SK-N-SH treated with all-trans-retinoic acid at 6 μM for 48 hours (cell line): ENCODE measurements around the gene MYOD1.

Experiments used
- BACH2 ChIP-seq: fragments of 250-450 bp; sonication (Bioruptor Pico); IDR thresholded peaks from 2 replicates; pipeline ENCODE4 v1.9.0; 2021; ENCODE audit warnings: mild to moderate bottlenecking, borderline replicate concordance
- CSDC2 ChIP-seq: fragments of 250-450 bp; sonication (Bioruptor Pico); IDR thresholded peaks from 2 replicates; pipeline ENCODE4 v1.5.0; 2020; ENCODE audit warnings: mild to moderate bottlenecking, moderate library complexity
- ESRRG ChIP-seq: fragments of 250-450 bp; sonication (Bioruptor Pico); IDR thresholded peaks from 2 replicates; pipeline ENCODE4 v1.6.1; 2021; ENCODE audit warnings: mild to moderate bottlenecking
- ISL1 ChIP-seq: fragments of 250-450 bp; sonication (Bioruptor Pico); IDR thresholded peaks from 2 replicates; pipeline ENCODE4 v2.1.2; 2022; ENCODE audit warnings: mild to moderate bottlenecking, moderate library complexity
- PPARA ChIP-seq: fragments of 250-450 bp; sonication (Bioruptor Pico); IDR thresholded peaks from 2 replicates; pipeline ENCODE4 v1.5.0; 2020; ENCODE audit warnings: mild to moderate bottlenecking, borderline replicate concordance
- TCF4 ChIP-seq: fragments of 250-450 bp; sonication (Bioruptor Pico); IDR thresholded peaks from 2 replicates; pipeline ENCODE4 v1.8.0; 2021; ENCODE audit warnings: mild to moderate bottlenecking, moderate library complexity, borderline replicate concordance
- TOX ChIP-seq: fragments of 250-450 bp; sonication (Bioruptor Pico); IDR thresholded peaks from 2 replicates; pipeline ENCODE4 v1.8.0; 2021; ENCODE audit warnings: mild to moderate bottlenecking, moderate library complexity, borderline replicate concordance
- ZFP3 ChIP-seq: fragments of 250-450 bp; sonication (Bioruptor Pico); IDR thresholded peaks from 2 replicates; pipeline ENCODE4 v1.5.0; 2020; ENCODE audit warnings: mild to moderate bottlenecking, moderate library complexity
- ZFP30 ChIP-seq: fragments of 450-650 bp; formaldehyde crosslinking; IDR thresholded peaks from 2 replicates; pipeline ENCODE4 v1.5.0; 2022; ENCODE audit warnings: mild to moderate bottlenecking, moderate library complexity
- ZNF565 ChIP-seq: fragments of 450-650 bp; formaldehyde crosslinking; conservative IDR thresholded peaks from 2 replicates; pipeline ENCODE4 v1.5.0; 2020; ENCODE audit warnings: low read depth, mild to moderate bottlenecking, moderate library complexity
- TF ChIP-seq, protein P1 (sequence below): fragments of 250-450 bp; sonication (Bioruptor Pico); IDR thresholded peaks from 2 replicates; pipeline ENCODE4 v1.8.0; 2020; ENCODE audit warnings: mild to moderate bottlenecking, moderate library complexity, borderline replicate concordance
- TF ChIP-seq, protein P2 (sequence below): fragments of 250-450 bp; sonication (Bioruptor Pico); IDR thresholded peaks from 2 replicates; pipeline ENCODE4 v1.8.0; 2021; ENCODE audit warnings: low read depth, mild to moderate bottlenecking, moderate library complexity, borderline replicate concordance
- TF ChIP-seq, protein P3 (sequence below): fragments of 250-450 bp; sonication (Bioruptor Pico); IDR thresholded peaks from 2 replicates; pipeline ENCODE4 v1.5.1; 2020; ENCODE audit warnings: low read depth, mild to moderate bottlenecking, moderate library complexity

DNA sequence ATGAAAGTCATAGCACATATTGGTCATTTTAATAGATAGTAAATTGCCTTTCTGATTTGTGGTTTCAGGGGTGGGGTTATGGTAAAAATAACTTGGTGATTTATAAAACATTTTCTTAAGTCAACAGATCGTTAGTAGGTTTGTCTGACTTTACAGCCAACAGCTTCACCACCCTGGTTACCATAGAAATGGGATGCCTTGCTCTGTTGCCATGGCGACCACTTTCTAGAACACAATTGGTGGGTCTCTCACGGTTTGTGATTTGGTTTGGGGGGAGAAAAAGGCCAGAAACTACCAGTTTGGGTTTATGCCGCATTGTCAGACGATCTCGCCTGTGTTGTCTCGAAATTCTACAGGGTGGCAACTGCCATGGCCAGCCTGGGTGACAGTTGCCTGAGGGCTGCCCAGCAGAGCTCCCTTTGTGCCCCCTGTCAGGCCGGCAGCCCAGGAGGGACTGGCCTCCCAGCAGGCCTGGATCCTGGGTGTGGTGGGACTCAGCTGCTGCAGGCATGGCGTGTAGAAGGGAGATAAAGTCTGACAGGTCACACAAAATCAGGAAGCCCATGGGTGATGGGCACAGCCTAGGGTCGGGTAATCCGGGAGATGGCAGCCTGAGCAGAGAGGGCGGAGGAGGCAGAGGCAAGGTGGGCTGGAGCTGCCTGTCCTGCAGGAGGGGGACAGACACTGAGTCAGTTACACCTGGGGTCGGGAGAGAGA, 46.1 kb downstream of the MYOD1 start:
- TF ChIP-seq TOX (CRISPR knock-in tag), result no peak
- TF ChIP-seq, protein P1, sequence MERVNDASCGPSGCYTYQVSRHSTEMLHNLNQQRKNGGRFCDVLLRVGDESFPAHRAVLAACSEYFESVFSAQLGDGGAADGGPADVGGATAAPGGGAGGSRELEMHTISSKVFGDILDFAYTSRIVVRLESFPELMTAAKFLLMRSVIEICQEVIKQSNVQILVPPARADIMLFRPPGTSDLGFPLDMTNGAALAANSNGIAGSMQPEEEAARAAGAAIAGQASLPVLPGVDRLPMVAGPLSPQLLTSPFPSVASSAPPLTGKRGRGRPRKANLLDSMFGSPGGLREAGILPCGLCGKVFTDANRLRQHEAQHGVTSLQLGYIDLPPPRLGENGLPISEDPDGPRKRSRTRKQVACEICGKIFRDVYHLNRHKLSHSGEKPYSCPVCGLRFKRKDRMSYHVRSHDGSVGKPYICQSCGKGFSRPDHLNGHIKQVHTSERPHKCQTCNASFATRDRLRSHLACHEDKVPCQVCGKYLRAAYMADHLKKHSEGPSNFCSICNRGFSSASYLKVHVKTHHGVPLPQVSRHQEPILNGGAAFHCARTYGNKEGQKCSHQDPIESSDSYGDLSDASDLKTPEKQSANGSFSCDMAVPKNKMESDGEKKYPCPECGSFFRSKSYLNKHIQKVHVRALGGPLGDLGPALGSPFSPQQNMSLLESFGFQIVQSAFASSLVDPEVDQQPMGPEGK (CRISPR knock-in tag), result no peak
- no peak for TF ChIP-seq ESRRG (CRISPR knock-in tag)
- no peak for TF ChIP-seq ZFP30 (CRISPR knock-in tag)
- no peak for TF ChIP-seq ZFP3 (CRISPR knock-in tag)
- TF ChIP-seq ISL1, result no peak
- no peak for TF ChIP-seq PPARA (CRISPR knock-in tag)
- TF ChIP-seq TCF4, result no peak
- TF ChIP-seq ZNF565 (CRISPR knock-in tag), result no peak
- TF ChIP-seq BACH2, result no peak
- no peak for TF ChIP-seq CSDC2
- TF ChIP-seq, protein P2, sequence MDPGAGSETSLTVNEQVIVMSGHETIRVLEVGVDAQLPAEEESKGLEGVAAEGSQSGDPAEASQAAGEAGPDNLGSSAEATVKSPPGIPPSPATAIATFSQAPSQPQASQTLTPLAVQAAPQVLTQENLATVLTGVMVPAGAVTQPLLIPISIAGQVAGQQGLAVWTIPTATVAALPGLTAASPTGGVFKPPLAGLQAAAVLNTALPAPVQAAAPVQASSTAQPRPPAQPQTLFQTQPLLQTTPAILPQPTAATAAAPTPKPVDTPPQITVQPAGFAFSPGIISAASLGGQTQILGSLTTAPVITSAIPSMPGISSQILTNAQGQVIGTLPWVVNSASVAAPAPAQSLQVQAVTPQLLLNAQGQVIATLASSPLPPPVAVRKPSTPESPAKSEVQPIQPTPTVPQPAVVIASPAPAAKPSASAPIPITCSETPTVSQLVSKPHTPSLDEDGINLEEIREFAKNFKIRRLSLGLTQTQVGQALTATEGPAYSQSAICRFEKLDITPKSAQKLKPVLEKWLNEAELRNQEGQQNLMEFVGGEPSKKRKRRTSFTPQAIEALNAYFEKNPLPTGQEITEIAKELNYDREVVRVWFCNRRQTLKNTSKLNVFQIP (CRISPR knock-in tag), result no peak
- TF ChIP-seq, protein P3, sequence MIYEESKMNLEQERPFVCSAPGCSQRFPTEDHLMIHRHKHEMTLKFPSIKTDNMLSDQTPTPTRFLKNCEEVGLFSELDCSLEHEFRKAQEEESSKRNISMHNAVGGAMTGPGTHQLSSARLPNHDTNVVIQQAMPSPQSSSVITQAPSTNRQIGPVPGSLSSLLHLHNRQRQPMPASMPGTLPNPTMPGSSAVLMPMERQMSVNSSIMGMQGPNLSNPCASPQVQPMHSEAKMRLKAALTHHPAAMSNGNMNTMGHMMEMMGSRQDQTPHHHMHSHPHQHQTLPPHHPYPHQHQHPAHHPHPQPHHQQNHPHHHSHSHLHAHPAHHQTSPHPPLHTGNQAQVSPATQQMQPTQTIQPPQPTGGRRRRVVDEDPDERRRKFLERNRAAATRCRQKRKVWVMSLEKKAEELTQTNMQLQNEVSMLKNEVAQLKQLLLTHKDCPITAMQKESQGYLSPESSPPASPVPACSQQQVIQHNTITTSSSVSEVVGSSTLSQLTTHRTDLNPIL (CRISPR knock-in tag), result no peak
